H9 (cell line): ENCODE results near the gene SSTR3. TPM values are rescaled to one million over a fixed set of nuclear protein-coding genes. Genes with fewer than 3 reads are reported as not detected.

ENCODE experiments used
- DNase-seq: peaks from one replicate; pipeline ENCODE4 v3.0.0-alpha.2; 2017
- H2AFZ ChIP-seq: one replicate; pipeline ENCODE4 v1.6.1; 2013; ENCODE audit warnings: mild to moderate bottlenecking, low read length, control low read depth, moderate library complexity
- H2AK5ac ChIP-seq: 2 replicates; pipeline ENCODE4 v1.6.1; 2013; ENCODE audit warnings: low read length, control low read depth, mixed read lengths; ENCODE audit not compliant: insufficient read length
- H2BK120ac ChIP-seq: one replicate; pipeline ENCODE4 v1.6.1; 2013; ENCODE audit warnings: low read depth, mild to moderate bottlenecking, low read length, control low read depth, inconsistent platforms; ENCODE audit not compliant: poor library complexity, severe bottlenecking
- H2BK12ac ChIP-seq: 2 replicates; pipeline ENCODE4 v1.6.1; 2013; ENCODE audit warnings: low read length, control low read depth, mixed read lengths, low read depth; ENCODE audit not compliant: insufficient read length
- H2BK15ac ChIP-seq: 2 replicates; pipeline ENCODE4 v1.6.1; 2013; ENCODE audit warnings: low read depth, low read length, control low read depth
- H2BK20ac ChIP-seq: one replicate; pipeline ENCODE4 v1.6.1; 2013; ENCODE audit warnings: low read depth, mild to moderate bottlenecking, low read length, control low read depth, inconsistent platforms; ENCODE audit not compliant: poor library complexity, severe bottlenecking
- H2BK5ac ChIP-seq: 2 replicates; pipeline ENCODE4 v1.6.1; 2013; ENCODE audit warnings: low read length, control low read depth, mixed read lengths; ENCODE audit not compliant: insufficient read length
- H3K14ac ChIP-seq: 2 replicates; pipeline ENCODE4 v1.6.1; 2013; ENCODE audit warnings: low read length, control low read depth; ENCODE audit not compliant: insufficient read depth
- H3K18ac ChIP-seq: 2 replicates; pipeline ENCODE4 v1.6.1; 2013; ENCODE audit warnings: low read depth, mild to moderate bottlenecking, mixed read lengths, low read length, control low read depth; ENCODE audit not compliant: insufficient read length
- H3K23ac ChIP-seq: 2 replicates; pipeline ENCODE4 v1.6.1; 2013; ENCODE audit warnings: low read length, control low read depth, mixed read lengths, low read depth; ENCODE audit not compliant: insufficient read length
- H3K23me2 ChIP-seq: 2 replicates; pipeline ENCODE4 v1.6.1; 2013; ENCODE audit warnings: low read depth, mild to moderate bottlenecking, mixed read lengths, low read length, control low read depth; ENCODE audit not compliant: insufficient read length, poor library complexity, severe bottlenecking
- H3K27ac ChIP-seq: 2 replicates; pipeline ENCODE4 v1.5.1; 2013; ENCODE audit warnings: low read length, control low read depth, mixed read lengths, low read depth; ENCODE audit not compliant: insufficient read length
- H3K27me3 ChIP-seq: 2 replicates; pipeline ENCODE4 v1.6.1; 2013; ENCODE audit warnings: low read length, control low read depth, inconsistent platforms; ENCODE audit not compliant: insufficient read depth
- H3K4ac ChIP-seq: 2 replicates; pipeline ENCODE4 v1.6.1; 2013; ENCODE audit warnings: low read depth, mild to moderate bottlenecking, control low read depth, inconsistent platforms, low read length, moderate library complexity
- H3K4me1 ChIP-seq: 2 replicates; pipeline ENCODE4 v1.6.1; 2013; ENCODE audit warnings: low read length, control low read depth, inconsistent platforms; ENCODE audit not compliant: insufficient read depth
- H3K4me2 ChIP-seq: 2 replicates; pipeline ENCODE4 v1.6.1; 2013; ENCODE audit warnings: low read length, control low read depth, mixed read lengths; ENCODE audit not compliant: insufficient read length, insufficient read depth
- H3K56ac ChIP-seq: 2 replicates; pipeline ENCODE4 v1.6.1; 2013; ENCODE audit warnings: low read depth, mild to moderate bottlenecking, mixed read lengths, low read length, control low read depth; ENCODE audit not compliant: insufficient read length
- H3K79me1 ChIP-seq: 2 replicates; pipeline ENCODE4 v1.6.1; 2013; ENCODE audit warnings: low read depth, mild to moderate bottlenecking, moderate library complexity, low read length, control low read depth, inconsistent platforms; ENCODE audit not compliant: insufficient read depth, poor library complexity, severe bottlenecking
- H3K79me2 ChIP-seq: 2 replicates; pipeline ENCODE4 v1.6.1; 2013; ENCODE audit warnings: low read length, control low read depth, inconsistent platforms; ENCODE audit not compliant: insufficient read depth
- H3K9ac ChIP-seq: 2 replicates; pipeline ENCODE4 v1.6.1; 2013; ENCODE audit warnings: low read length, control low read depth, mixed read lengths; ENCODE audit not compliant: insufficient read length; ENCODE audit errors: extremely low read depth
- H3K9me3 ChIP-seq: one replicate; pipeline ENCODE4 v1.6.1; 2013; ENCODE audit warnings: low read depth, low read length, inconsistent platforms; ENCODE audit not compliant: control insufficient read depth
- H3T11ph ChIP-seq: one replicate; pipeline ENCODE4 v1.6.1; 2013; ENCODE audit warnings: mild to moderate bottlenecking, low read length, control low read depth, inconsistent platforms
- H4K20me1 ChIP-seq: one replicate; pipeline ENCODE4 v1.6.1; 2013; ENCODE audit not compliant: control insufficient read depth, insufficient read length, insufficient read depth
- H4K5ac ChIP-seq: 2 replicates; pipeline ENCODE4 v1.6.1; 2013; ENCODE audit warnings: low read depth, mild to moderate bottlenecking, mixed read lengths, low read length, control low read depth; ENCODE audit not compliant: insufficient read length
- H4K8ac ChIP-seq: replicated peaks from 2 replicates; pipeline ENCODE4 v1.6.1; 2013; ENCODE audit warnings: low read length, control low read depth, mixed read lengths, low read depth; ENCODE audit not compliant: insufficient read length
- H4K91ac ChIP-seq: 2 replicates; pipeline ENCODE4 v1.6.1; 2013; ENCODE audit warnings: low read depth, mild to moderate bottlenecking, moderate library complexity, mixed read lengths, low read length, control low read depth; ENCODE audit not compliant: insufficient read length
- H3K27ac Mint-ChIP-seq, 3 experiments: 2 replicates in 2 of 3; 3 replicates in 1 of 3; pipeline ENCODE4 v1.8.0; 2020 to 2021; ENCODE audit warnings: mixed read lengths in 3 of 3, mild to moderate bottlenecking in 1 of 3, moderate library complexity in 1 of 3
- H3K27me3 Mint-ChIP-seq: 2 replicates; pipeline ENCODE4 v1.8.0; 2021; ENCODE audit warnings: low read depth, mild to moderate bottlenecking, moderate library complexity, mixed read lengths
- H3K36me3 Mint-ChIP-seq, 3 experiments: 2 replicates in 2 of 3; 3 replicates in 1 of 3; pipeline ENCODE4 v1.8.0; 2020 to 2021; ENCODE audit warnings: low read depth in 3 of 3, mixed read lengths in 3 of 3; ENCODE audit not compliant: insufficient read depth in 1 of 3
- H3K4me1 Mint-ChIP-seq, 2 experiments: 2 replicates each; pipeline ENCODE4 v1.8.0; 2020; ENCODE audit warnings: mixed read lengths in 2 of 2
- H3K4me3 Mint-ChIP-seq, 2 experiments: 2 replicates in 1 of 2; 3 replicates in 1 of 2; pipeline ENCODE4 v1.8.0; 2020 to 2021; ENCODE audit warnings: mild to moderate bottlenecking in 2 of 2, mixed read lengths in 2 of 2, moderate library complexity in 1 of 2
- H3K9me3 Mint-ChIP-seq, 2 experiments: 2 replicates in 1 of 2; 3 replicates in 1 of 2; pipeline ENCODE4 v1.8.0; 2020; ENCODE audit warnings: mild to moderate bottlenecking in 2 of 2, mixed read lengths in 2 of 2, moderate library complexity in 1 of 2
- CTCF ChIP-seq: fragments of 200-600 bp; sonication (generic); conservative IDR thresholded peaks from 3 replicates; pipeline ENCODE4 v1.8.0; 2021; ENCODE audit warnings: antibody characterized with exemption, mild to moderate bottlenecking
- total RNA-seq: library from RNA; stranded (reverse); gene quantifications from 2 replicates; pipeline ENCODE4 v1.2.1, GENCODE V29; 2021

SSTR3 gene
- total RNA-seq, 1 experiment from 2014 or later: 0.68 TPM

- no peak overlapping the region for H3K18ac ChIP-seq
- H2BK20ac ChIP-seq: no peak overlapping the region
- no peaks in the 10 kb centered on the region for H3K79me1 ChIP-seq
- H3K4ac ChIP-seq: no peak overlapping the region
- no peak overlapping the region for H3K14ac ChIP-seq
- H3K9ac ChIP-seq: no peak overlapping the region
- H3K23ac ChIP-seq: no peak overlapping the region
- H3K9me3 ChIP-seq: no peaks in the 10 kb centered on the region
- H4K91ac ChIP-seq: no peak overlapping the region
- no peaks in the 10 kb centered on the region for H3K79me2 ChIP-seq
- no peaks in the 10 kb centered on the region for H3K23me2 ChIP-seq
- no peak overlapping the region for H4K5ac ChIP-seq
- Mint-ChIP-seq H3K9me3 (no peaks in the 10 kb centered on the region), H3K27me3 (peaks cover 28% of the 10 kb centered on the region), H3K27ac (no peak overlapping the region), H3K36me3 (no peaks in the 10 kb centered on the region), H3K4me3 (no peak overlapping the region), H3K4me1 (peaks cover 14 to 40% of the 10 kb centered on the region in 2 experiments)
- H3K4me2 ChIP-seq: no peak overlapping the region
- H4K20me1 ChIP-seq: peaks cover 3% of the 10 kb centered on the region
- H3K27me3 ChIP-seq: no peaks in the 10 kb centered on the region
- no peak overlapping the region for H3T11ph ChIP-seq
- H3K4me1 ChIP-seq: 0 out of 2 replicates have a peak, but pooled peaks cover 5% of the 10 kb centered on the region
- no peak overlapping the region for H2AK5ac ChIP-seq
- no peak overlapping the region for H2BK120ac ChIP-seq
- H2BK5ac ChIP-seq: no peak overlapping the region
- H3K56ac ChIP-seq: no peak overlapping the region
- no peak overlapping the region for H2BK15ac ChIP-seq
- no peak for DNase-seq
- TF ChIP-seq CTCF: no peak
- H2BK12ac ChIP-seq: no peak overlapping the region
- H3K27ac ChIP-seq: no peak overlapping the region
- no peak overlapping the region for H2AFZ ChIP-seq
- no peak overlapping the region for H4K8ac ChIP-seq
These were observed 43.3 kb upstream of the SSTR3 start for GRCh38 chr22:37255558-37256006.
